ENCODE results near the gene RELN. TPM values are rescaled to one million over a fixed set of nuclear protein-coding genes. Genes with fewer than 3 reads are reported as not detected.

The RELN gene
- total and polyA plus RNA-seq, 2 donors (not counting 1 experiment from before 2014, with no cell fraction given) = 0.33 to 31.8 TPM

DNA sequence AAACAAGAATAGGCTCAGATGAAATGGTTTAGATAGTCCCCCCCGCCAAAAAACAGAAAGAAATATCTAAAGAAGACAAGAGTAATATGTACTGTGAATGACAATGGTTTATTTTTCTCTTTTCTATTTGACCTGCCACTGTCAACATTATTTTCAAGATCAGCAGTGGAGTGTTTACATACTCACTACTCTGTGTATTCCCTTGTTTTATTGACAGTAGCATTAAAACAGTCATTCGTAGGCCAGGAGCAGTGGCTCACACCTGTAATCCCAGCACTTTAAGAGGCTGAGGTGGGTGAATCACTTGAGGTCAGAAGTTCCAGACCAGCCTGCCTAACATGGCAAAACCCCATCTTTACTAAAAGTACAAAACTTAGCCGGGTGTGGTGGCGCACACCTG lies 298.2 kb downstream of the RELN start:
- no peak for DNase-seq (ENCODE audit: low read depth in 2 of 2)
- no peaks in the 10 kb centered on the region for H4K20me1 ChIP-seq (ENCODE audit: control insufficient read depth, extremely low read depth, insufficient read depth, low read length)
- H3K4me3 ChIP-seq (replicated peaks in 1 of 4; ENCODE audit: control extremely low read depth in 1 of 4, insufficient read depth in 1 of 4, low read depth in 3 of 4, low read length in 4 of 4) = no peak overlapping the region
- H3K27ac ChIP-seq (ENCODE audit: insufficient read depth, low read length) = no peak overlapping the region
- H3K9me3 ChIP-seq (ENCODE audit: control insufficient read depth, insufficient read depth, low read depth, low read length) = no peaks in the 10 kb centered on the region
- no peaks in the 10 kb centered on the region for H3K4me1 ChIP-seq (ENCODE audit: control insufficient read depth, extremely low read depth, insufficient read depth, low read length)
- H3K9ac ChIP-seq (ENCODE audit: insufficient read depth, low read length) = no peak overlapping the region
- H3K4me2 ChIP-seq (ENCODE audit: extremely low read depth, insufficient read depth, low read length) = no peak overlapping the region
- no peaks in the 10 kb centered on the region for H3K27me3 ChIP-seq (ENCODE audit: control insufficient read depth, insufficient read depth, low read length)
- H3K36me3 ChIP-seq (ENCODE audit: control insufficient read depth, insufficient read depth, low read length) = no peaks in the 10 kb centered on the region
- no peak overlapping the region for H2AFZ ChIP-seq (ENCODE audit: low read length)
- no peaks in the 10 kb centered on the region for H3K79me2 ChIP-seq (ENCODE audit: control insufficient read depth, insufficient read depth, low read length)
- no peak for TF ChIP-seq EZH2 (IDR thresholded peaks at IDR 0.05; ENCODE audit: low read length, missing control alignments)
- TF ChIP-seq, protein P1, sequence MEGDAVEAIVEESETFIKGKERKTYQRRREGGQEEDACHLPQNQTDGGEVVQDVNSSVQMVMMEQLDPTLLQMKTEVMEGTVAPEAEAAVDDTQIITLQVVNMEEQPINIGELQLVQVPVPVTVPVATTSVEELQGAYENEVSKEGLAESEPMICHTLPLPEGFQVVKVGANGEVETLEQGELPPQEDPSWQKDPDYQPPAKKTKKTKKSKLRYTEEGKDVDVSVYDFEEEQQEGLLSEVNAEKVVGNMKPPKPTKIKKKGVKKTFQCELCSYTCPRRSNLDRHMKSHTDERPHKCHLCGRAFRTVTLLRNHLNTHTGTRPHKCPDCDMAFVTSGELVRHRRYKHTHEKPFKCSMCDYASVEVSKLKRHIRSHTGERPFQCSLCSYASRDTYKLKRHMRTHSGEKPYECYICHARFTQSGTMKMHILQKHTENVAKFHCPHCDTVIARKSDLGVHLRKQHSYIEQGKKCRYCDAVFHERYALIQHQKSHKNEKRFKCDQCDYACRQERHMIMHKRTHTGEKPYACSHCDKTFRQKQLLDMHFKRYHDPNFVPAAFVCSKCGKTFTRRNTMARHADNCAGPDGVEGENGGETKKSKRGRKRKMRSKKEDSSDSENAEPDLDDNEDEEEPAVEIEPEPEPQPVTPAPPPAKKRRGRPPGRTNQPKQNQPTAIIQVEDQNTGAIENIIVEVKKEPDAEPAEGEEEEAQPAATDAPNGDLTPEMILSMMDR (conservative IDR thresholded peaks at IDR 0.05 in 1 of 2, IDR thresholded peaks at IDR 0.05 in 1 of 2; ENCODE audit: low read depth in 1 of 2, low read length in 2 of 2) = no peak

DNA sequence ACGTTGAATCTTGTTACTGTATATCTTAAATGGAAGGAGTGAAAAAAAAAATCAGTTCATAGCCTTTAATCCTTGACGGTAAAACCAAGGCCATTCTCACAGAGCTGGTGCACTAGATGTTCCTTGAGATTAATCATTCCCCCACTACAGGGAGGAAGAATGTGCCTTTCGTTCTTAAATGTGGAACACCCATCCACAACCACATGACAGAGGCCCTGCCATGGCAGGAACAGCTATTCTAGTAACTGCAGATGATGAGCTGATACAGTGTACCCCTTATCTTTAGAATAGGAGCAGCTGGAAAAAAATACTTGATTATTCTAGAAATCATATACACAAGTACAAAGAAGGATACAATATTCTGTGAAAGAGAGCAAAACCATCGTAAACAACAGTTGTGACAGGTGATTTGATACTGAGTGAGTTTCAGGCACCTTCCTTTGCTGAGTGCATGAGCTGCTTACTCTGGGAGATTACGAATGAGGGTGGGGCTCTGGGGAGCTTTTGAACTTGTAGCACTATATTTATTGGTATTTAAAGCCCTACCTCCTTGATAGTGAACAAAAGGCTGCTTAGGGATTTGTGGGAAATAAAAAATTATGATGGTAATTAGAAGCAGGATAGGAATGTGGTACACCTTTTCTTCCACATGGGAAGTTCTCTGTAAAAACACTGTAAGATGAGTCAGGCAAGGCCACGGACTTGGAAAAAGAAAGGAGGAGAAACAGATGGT lies 299.1 kb downstream of the RELN start:
- H3K4me3 ChIP-seq (replicated peaks in 1 of 4; ENCODE audit: control extremely low read depth in 1 of 4, insufficient read depth in 1 of 4, low read depth in 3 of 4, low read length in 4 of 4) = no peak overlapping the region
- H3K36me3 ChIP-seq (ENCODE audit: control insufficient read depth, insufficient read depth, low read length) = no peaks in the 10 kb centered on the region

DNA sequence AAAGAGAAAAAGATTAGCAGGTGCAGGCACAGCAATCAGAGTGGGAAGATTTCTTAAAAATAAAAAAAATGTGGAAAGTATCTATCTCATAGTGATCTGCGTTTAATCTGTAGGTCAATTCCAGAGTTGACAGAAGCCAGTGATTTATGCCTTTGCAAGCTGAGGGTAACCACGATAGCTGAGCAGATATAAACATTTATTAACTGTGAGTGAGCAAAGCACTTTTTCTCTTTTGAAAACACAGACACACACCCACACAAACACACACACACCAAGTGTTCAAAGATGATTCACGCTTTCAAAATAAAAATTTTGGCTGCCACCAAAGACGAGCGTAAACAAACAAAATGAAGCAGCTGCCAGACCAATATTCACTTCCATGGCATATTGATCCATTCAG lies 300.2 kb downstream of the RELN start:
- Histone ChIP-seq H3K4me2 (ENCODE audit: extremely low read depth, insufficient read depth, low read length) (peak overlapping the region; percentile 37), H3K36me3 (ENCODE audit: control insufficient read depth, insufficient read depth, low read length) (no peaks in the 10 kb centered on the region)

More for the DNA sequence above, 299.1 kb downstream of the RELN start:
- Histone ChIP-seq H3K27ac (ENCODE audit: insufficient read depth, low read length) (no peak overlapping the region), H3K9ac (ENCODE audit: insufficient read depth, low read length) (no peak overlapping the region), H3K27me3 (ENCODE audit: control insufficient read depth, insufficient read depth, low read length) (no peaks in the 10 kb centered on the region), H4K20me1 (ENCODE audit: control insufficient read depth, extremely low read depth, insufficient read depth, low read length) (no peaks in the 10 kb centered on the region), H3K79me2 (ENCODE audit: control insufficient read depth, insufficient read depth, low read length) (no peaks in the 10 kb centered on the region), H3K4me1 (ENCODE audit: control insufficient read depth, extremely low read depth, insufficient read depth, low read length) (no peaks in the 10 kb centered on the region), H3K9me3 (ENCODE audit: control insufficient read depth, insufficient read depth, low read depth, low read length) (no peaks in the 10 kb centered on the region), H3K4me2 (ENCODE audit: extremely low read depth, insufficient read depth, low read length) (no peak overlapping the region), H2AFZ (ENCODE audit: low read length) (no peak overlapping the region)
- no peak for TF ChIP-seq EZH2 (IDR thresholded peaks at IDR 0.05; ENCODE audit: low read length, missing control alignments)
- TF ChIP-seq, protein P1 (conservative IDR thresholded peaks at IDR 0.05 in 1 of 2, IDR thresholded peaks at IDR 0.05 in 1 of 2; ENCODE audit: low read depth in 1 of 2, low read length in 2 of 2) = no peak
- DNase-seq (ENCODE audit: low read depth in 2 of 2) = peak in 1 of 2 donors; percentile 30

More for the DNA sequence above, 300.2 kb downstream of the RELN start:
- Histone ChIP-seq H3K9ac (ENCODE audit: insufficient read depth, low read length) (no peak overlapping the region), H3K27ac (ENCODE audit: insufficient read depth, low read length) (no peak overlapping the region), H2AFZ (ENCODE audit: low read length) (no peak overlapping the region), H3K9me3 (ENCODE audit: control insufficient read depth, insufficient read depth, low read depth, low read length) (no peaks in the 10 kb centered on the region), H3K27me3 (ENCODE audit: control insufficient read depth, insufficient read depth, low read length) (no peaks in the 10 kb centered on the region), H3K4me1 (ENCODE audit: control insufficient read depth, extremely low read depth, insufficient read depth, low read length) (no peaks in the 10 kb centered on the region), H4K20me1 (ENCODE audit: control insufficient read depth, extremely low read depth, insufficient read depth, low read length) (no peaks in the 10 kb centered on the region), H3K4me3 (replicated peaks in 1 of 4; ENCODE audit: control extremely low read depth in 1 of 4, insufficient read depth in 1 of 4, low read depth in 3 of 4, low read length in 4 of 4) (no peak overlapping the region), H3K79me2 (ENCODE audit: control insufficient read depth, insufficient read depth, low read length) (no peaks in the 10 kb centered on the region)
- DNase-seq (ENCODE audit: low read depth in 2 of 2) = peak; percentile 18 to 38
- TF ChIP-seq EZH2 (IDR thresholded peaks at IDR 0.05; ENCODE audit: low read length, missing control alignments) = no peak
- TF ChIP-seq, protein P1 (conservative IDR thresholded peaks at IDR 0.05 in 1 of 2, IDR thresholded peaks at IDR 0.05 in 1 of 2; ENCODE audit: low read depth in 1 of 2, low read length in 2 of 2) = no peak

Measured in fibroblast of lung (primary cell).